HK-2 (cell line): ENCODE data around the gene CDC25B.
A peak's percentile ranks its signal among the peaks of the same experiment; 100 is the strongest.

Source experiments
- DNase-seq: peaks from one replicate; pipeline ENCODE4 v3.0.0-alpha.2; 2018; ENCODE audit not compliant: unreplicated experiment

The CDC25B gene

GRCh38 chr20:3795511-3796468 is at the start of gene CDC25B:
TSS of gene CDC25B (plus strand) at chr20:3796310. CDS start at chr20:3796532, 222 bp downstream.
- peak; percentile 94 for DNase-seq

- DNase-seq: no peak
Observed at GRCh38 chr20:3747471-3747870, 48.6 kb upstream of the CDC25B start.

- no peak for DNase-seq
Observed at GRCh38 chr20:3748073-3748472, 48.0 kb upstream of the CDC25B start.

- DNase-seq: no peak
Observed at GRCh38 chr20:3749087-3749688, 46.9 kb upstream of the CDC25B start.

- peak; percentile 51 for DNase-seq
Observed at GRCh38 chr20:3749689-3750531, 46.2 kb upstream of the CDC25B start.

GRCh38 chr20:3751305-3751674 is 44.8 kb upstream of the CDC25B start:
- DNase-seq: no peak

GRCh38 chr20:3751675-3752385 is 44.3 kb upstream of the CDC25B start:
- no peak for DNase-seq

- DNase-seq: no peak
Observed at GRCh38 chr20:3752386-3752759, 43.7 kb upstream of the CDC25B start.

- peak; percentile 46 for DNase-seq
Observed at GRCh38 chr20:3753098-3753497, 43.0 kb upstream of the CDC25B start.

GRCh38 chr20:3753501-3754275 is 42.4 kb upstream of the CDC25B start:
- DNase-seq: no peak

GRCh38 chr20:3754276-3754630 is 41.9 kb upstream of the CDC25B start:
- no peak for DNase-seq

- DNase-seq: no peak
Observed at GRCh38 chr20:3755269-3755668, 40.8 kb upstream of the CDC25B start.

GRCh38 chr20:3755814-3756480 is 40.2 kb upstream of the CDC25B start:
- no peak for DNase-seq

- DNase-seq: no peak
Observed at GRCh38 chr20:3757268-3757667, 38.8 kb upstream of the CDC25B start.

- DNase-seq: no peak
Observed at GRCh38 chr20:3758566-3758965, 37.5 kb upstream of the CDC25B start.

- DNase-seq: no peak
Observed at GRCh38 chr20:3759316-3759823, 36.7 kb upstream of the CDC25B start.

GRCh38 chr20:3759884-3760283 is 36.2 kb upstream of the CDC25B start:
- DNase-seq: no peak

GRCh38 chr20:3760655-3761348 is 35.3 kb upstream of the CDC25B start:
- no peak for DNase-seq
